LNCAP (cell line): ENCODE measurements around the gene IL1B.

ENCODE experiments used
- TF ChIP-seq, protein P1 (sequence below): fragments of 450-650 bp; IDR thresholded peaks from 2 replicates; pipeline ENCODE4 v1.5.1; 2017; ENCODE audit warnings: mild to moderate bottlenecking

IL1B gene

DNA sequence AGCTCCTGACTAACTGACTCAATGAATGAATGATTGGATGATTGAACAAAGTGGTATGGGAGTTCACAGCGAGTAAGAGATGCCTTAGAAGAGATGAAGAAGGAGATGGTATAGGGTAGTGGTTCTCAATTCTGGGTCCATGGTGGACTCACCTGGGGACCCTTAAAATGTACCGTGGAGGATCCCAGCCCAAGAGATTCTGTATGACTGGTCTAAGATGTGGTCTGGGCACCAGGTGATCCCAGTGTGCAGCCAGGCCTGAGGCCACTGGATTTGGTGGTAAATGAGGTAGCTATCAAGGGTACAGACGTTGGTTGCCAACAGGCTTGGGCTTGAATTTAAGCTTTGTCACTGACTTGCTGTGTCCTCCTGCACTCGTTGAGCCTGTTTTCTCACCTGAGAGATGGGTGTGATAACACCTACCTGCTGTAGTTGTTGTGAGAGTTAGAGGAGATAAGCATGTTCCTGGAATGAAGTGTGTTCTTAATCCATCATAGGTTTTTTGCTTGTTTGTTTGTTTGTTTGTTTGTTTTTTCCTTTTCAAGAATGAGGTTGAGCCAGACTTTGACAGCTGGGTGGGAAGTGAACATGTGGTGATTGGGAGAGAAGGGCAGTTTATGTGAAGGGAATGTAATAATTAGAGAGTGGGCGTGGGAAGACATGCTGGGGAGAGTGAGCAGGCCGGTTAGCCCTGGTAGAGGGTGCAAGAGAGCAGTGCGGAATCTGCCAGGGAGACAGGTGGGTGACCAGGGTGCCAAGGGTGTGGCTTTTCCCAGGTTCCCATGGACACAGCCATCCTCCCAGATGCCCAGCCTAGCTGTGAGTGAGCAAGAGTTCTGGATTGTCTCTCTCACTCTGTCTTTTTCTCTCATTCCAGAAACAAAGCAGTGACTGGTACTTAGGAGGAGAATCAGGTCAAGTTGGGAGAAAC, 31.4 kb upstream of the IL1B start:
- TF ChIP-seq, protein P1, sequence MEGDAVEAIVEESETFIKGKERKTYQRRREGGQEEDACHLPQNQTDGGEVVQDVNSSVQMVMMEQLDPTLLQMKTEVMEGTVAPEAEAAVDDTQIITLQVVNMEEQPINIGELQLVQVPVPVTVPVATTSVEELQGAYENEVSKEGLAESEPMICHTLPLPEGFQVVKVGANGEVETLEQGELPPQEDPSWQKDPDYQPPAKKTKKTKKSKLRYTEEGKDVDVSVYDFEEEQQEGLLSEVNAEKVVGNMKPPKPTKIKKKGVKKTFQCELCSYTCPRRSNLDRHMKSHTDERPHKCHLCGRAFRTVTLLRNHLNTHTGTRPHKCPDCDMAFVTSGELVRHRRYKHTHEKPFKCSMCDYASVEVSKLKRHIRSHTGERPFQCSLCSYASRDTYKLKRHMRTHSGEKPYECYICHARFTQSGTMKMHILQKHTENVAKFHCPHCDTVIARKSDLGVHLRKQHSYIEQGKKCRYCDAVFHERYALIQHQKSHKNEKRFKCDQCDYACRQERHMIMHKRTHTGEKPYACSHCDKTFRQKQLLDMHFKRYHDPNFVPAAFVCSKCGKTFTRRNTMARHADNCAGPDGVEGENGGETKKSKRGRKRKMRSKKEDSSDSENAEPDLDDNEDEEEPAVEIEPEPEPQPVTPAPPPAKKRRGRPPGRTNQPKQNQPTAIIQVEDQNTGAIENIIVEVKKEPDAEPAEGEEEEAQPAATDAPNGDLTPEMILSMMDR: no peak

DNA sequence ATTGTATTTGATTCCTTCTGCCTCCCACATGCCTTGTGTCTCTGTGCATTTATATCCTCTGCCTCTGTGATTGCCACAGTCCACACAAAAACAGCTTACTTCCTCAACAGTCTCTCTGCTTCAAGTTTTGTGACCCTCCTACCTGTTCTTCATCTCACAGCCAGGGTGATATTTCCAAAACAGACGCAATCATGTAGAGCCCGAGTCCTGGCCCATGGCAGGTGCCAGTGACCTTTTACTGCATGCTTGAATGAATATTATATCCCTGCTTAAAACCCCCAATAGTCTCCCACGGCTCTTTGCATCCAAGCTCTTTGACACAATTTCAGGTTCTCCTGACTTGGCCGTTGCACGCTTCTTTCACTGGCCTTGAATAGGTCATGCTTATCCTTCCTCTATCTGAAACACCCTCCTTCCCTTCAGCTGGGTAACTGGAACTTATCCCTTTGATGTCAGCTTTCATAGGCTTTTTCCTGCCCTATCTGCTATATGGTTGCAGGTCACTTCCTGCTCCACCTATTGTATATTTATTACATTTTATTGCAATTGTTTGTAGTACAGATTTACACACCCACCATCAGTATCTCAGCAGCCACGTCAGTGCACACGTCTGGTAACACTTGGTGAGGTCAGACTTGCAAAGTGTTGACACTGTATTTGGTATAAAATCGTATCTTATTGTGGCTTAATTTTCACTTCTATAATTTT, 29.7 kb upstream of the IL1B start:
- TF ChIP-seq, protein P1: no peak

DNA sequence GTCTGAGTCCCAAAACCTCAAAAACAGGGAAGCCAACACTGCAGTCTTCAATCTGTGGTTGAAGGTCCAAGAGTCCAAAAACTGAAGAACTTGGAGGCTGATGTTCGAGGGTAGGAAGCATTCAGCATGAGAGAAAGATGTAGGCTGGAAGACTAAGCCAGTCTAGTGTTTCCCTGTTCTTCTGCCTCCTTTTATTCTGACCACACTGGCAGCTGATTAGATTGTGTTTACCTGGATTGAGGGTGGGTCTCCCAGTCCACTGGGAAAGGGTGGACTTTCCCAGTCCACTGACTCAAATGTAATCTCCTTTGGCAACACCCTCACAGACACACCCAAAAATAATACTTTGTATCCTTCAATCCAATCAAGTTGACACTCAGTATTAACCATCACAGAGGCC, 27.5 kb upstream of the IL1B start:
- TF ChIP-seq, protein P1: no peak

DNA sequence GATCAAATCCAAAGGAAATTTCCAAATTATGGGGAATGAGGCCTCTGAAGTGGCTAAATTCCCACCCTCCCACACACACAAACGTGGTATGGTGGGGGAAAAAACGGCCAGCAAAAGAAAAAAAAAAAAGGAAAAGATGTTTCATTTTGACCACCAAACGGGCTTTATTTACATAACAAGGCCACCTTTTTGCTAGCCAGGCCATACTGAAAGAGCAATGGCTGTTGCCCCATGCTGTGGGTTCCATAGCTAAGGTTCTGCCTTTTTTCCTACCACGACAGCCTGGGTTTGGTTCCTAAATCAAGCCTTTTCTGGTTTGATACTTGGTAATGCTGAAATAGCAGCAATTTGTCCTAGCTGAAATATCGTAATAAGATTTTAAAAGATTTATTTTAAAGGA, 14.0 kb upstream of the IL1B start:
- TF ChIP-seq, protein P1: no peak

DNA sequence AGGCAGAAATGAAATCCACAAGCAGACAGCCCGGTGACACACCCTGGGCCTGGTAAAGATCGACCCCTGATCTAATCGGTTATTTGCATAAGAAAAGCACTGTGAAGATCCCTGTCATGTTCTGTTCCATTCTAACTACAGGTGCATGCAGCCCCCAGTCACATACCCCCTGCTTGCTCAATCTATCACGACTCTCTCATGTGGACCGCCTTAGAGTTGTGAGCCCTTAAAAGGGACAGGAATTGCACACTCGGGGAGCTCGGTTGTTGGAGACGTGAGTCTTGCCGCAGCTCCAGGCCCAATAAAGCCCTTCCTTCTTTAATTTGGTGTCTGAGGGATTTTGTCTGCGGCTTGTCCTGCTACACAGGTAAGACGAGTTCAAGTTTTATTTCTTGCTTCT, 13.4 kb upstream of the IL1B start:
- TF ChIP-seq, protein P1: no peak

DNA sequence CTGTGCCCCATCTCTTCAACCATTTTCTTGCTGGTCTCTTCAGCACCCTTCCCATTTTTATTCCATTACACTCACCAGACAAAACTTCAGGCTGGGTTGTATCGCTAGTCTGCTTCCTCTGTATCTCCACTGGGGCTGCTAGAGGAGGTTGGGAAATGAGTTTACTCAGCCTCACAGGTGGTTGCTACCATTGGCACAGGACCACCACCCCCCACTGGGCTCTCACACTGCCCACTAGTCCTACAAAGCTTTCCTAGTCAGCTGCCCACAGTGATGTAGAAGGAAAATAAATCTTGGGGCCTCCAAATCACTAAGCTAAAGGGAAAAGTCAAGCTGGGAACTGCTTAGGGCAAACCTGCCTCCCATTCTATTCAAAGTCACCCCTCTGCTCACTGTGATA, 12.3 kb upstream of the IL1B start:
- TF ChIP-seq, protein P1: no peak

DNA sequence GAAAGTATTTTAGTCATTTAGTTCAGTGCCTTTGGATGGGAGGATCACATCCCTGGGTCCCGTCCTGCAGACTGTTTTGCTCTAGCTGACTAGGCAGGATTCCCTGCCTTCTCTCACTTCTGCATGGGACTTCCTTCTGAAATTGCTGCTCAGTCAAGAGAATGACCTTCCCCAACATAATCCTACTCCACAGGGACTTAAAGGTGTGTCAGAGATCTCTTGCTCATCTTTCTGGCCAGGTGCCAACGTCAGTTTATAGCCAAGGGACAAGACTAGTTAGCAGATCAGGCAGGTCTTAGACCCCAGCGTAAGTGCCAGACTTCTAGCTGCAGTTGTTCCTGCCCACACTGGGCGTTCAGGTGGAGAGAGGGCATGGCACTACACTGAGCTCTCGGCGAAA, 9.5 kb upstream of the IL1B start:
- TF ChIP-seq, protein P1: no peak
